ENCODE measurements around the gene CELF1. TPM values are rescaled to one million over a fixed set of nuclear protein-coding genes. Genes with fewer than 3 reads are reported as not detected.
A peak's percentile ranks its signal among the peaks of the same experiment; 100 is the strongest.
"Not testable (repeated sequence)": the region's sequence is repeated elsewhere in the genome, so short reads cannot be mapped to it uniquely, and the experiment has no call there.

Gene CELF1
- total RNA-seq, 6 experiments from 2014 or later, result 66.3 to 86.5 (median 71.7) TPM

DNA sequence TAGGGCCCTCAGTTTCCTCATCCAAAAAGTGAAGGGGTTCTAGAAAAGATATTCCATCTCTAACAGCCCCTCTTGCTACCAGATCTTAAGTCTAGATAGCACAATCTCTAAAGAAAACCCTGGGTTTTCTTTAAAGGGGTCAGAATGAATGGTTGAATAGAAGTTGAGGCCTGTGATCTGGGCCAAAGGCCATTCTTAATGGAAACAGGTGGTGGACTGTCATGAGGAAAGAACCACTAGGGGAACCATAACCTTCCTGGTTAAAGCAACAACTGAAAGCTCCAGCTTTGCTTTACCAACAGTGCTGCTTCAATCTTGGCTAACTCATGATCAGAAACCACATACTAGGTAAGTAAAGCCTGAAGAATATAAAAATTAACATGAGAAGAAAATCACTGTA lies 1.8 kb downstream of the CELF1 start:
- Histone ChIP-seq H3K27me3 (no peaks in the 10 kb centered on the region), H3K9me3 (no peaks in the 10 kb centered on the region), H3K36me3 (no peaks in the 10 kb centered on the region), H3K27ac (peak overlapping the region; percentile 93 to 95 (median 93)), H3K4me1 (peaks cover 0 to 47% (median 23%) of the 10 kb centered on the region in 4 donors), H3K4me3 (peak overlapping the region; percentile 71 to 93 (median 92))
- no peak for DNase-seq
- intact Hi-C loops (cut with DNase I), result no loop called here
- no peak for ATAC-seq
- TF ChIP-seq, protein P1, sequence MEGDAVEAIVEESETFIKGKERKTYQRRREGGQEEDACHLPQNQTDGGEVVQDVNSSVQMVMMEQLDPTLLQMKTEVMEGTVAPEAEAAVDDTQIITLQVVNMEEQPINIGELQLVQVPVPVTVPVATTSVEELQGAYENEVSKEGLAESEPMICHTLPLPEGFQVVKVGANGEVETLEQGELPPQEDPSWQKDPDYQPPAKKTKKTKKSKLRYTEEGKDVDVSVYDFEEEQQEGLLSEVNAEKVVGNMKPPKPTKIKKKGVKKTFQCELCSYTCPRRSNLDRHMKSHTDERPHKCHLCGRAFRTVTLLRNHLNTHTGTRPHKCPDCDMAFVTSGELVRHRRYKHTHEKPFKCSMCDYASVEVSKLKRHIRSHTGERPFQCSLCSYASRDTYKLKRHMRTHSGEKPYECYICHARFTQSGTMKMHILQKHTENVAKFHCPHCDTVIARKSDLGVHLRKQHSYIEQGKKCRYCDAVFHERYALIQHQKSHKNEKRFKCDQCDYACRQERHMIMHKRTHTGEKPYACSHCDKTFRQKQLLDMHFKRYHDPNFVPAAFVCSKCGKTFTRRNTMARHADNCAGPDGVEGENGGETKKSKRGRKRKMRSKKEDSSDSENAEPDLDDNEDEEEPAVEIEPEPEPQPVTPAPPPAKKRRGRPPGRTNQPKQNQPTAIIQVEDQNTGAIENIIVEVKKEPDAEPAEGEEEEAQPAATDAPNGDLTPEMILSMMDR (IDR thresholded peaks at IDR 0.05), result peak; percentile 11 to 44 (median 28)
- TF ChIP-seq POLR2A (IDR thresholded peaks at IDR 0.05), result no peak

DNA sequence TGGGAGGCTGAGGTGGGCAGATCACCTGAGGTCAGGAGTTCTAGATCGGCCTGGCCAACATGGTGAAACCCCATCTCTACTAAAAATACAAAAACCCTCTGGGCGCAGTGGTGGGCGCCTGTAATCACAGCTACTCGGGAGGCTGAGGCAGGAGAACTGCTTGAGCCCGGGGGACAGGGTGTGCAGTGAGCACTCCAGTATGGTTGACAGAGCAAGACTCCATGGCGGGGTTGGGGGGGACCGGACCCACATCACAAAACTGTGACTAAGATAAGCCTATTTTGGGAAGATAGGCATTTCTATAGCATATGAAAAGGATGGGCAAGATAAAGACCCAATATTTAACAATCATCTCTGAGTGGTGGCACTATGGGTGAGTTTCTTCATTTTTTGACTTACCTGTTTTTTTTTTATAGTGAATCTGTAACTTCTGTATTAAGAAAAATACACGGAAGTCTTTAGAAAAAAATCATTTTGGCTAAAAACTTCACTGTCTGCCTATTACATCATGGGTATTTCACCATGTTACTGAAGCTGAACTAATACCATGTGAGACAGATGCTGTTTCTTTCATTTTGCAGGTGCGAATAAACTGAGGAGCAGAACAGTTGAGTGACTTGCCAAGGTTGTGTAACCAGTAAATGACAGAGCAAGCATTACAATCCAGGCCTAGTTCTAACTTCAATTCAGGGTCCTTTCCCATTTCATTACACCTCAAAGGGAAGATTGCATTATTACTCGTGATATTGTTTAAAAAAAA lies 2.5 kb downstream of the CELF1 start:
- no peaks in the 10 kb centered on the region for H3K27me3 ChIP-seq
- H3K27ac ChIP-seq, result peak overlapping the region; percentile 93 to 95 (median 93)
- H3K4me1 ChIP-seq, result peaks cover 0 to 47% (median 23%) of the 10 kb centered on the region in 4 donors
- intact Hi-C loops (cut with DNase I), result no loop called here
- H3K36me3 ChIP-seq, result no peaks in the 10 kb centered on the region
- peak; percentile 26 to 52 (median 39) for ATAC-seq
- peak overlapping the region in 2 of 3 donors; percentile 71 to 92 for H3K4me3 ChIP-seq
- no peaks in the 10 kb centered on the region for H3K9me3 ChIP-seq
- WGBS (ENCODE audit: insufficient coverage, low coverage, low lambda C conversion rate, missing lambda C conversion rate), result 71% methylated on average over 9 of the region's 10 CpGs
- TF ChIP-seq, protein P1 (IDR thresholded peaks at IDR 0.05), result no peak
- TF ChIP-seq POLR2A (IDR thresholded peaks at IDR 0.05), result no peak
- DNase-seq, result no peak

- ATAC-seq; H3K27me3 ChIP-seq; DNase-seq; intact Hi-C loops (cut with DNase I); H3K9me3 ChIP-seq; H3K36me3 ChIP-seq; H3K4me3 ChIP-seq: not testable (repeated sequence)
- 51% methylated on average over 2 of the region's 7 CpGs for WGBS (ENCODE audit: insufficient coverage, low coverage, low lambda C conversion rate, missing lambda C conversion rate)
- H3K4me1 ChIP-seq, result peaks cover 0 to 47% (median 20%) of the 10 kb centered on the region in 4 donors
- peak overlapping the region in 1 of 3 donors; percentile 87 for H3K27ac ChIP-seq
Observed at GRCh38 chr11:47546274-47546673, 6.7 kb downstream of the CELF1 start.

GRCh38 chr11:47545298-47545697 lies 7.6 kb downstream of the CELF1 start:
- no peaks in the 10 kb centered on the region for H3K36me3 ChIP-seq
- H3K4me1 ChIP-seq, result peaks cover 0 to 43% (median 15%) of the 10 kb centered on the region in 4 donors
- ATAC-seq (no peak), DNase-seq (no peak)
- WGBS (ENCODE audit: insufficient coverage, low coverage, low lambda C conversion rate, missing lambda C conversion rate), result 80% methylated on average over 2 of the region's 6 CpGs
- H3K9me3 ChIP-seq, result no peaks in the 10 kb centered on the region
- H3K27ac ChIP-seq, result no peak overlapping the region
- intact Hi-C loops (cut with DNase I), result no loop called here
- H3K27me3 ChIP-seq, result no peaks in the 10 kb centered on the region
- no peak overlapping the region for H3K4me3 ChIP-seq
- no peak for TF ChIP-seq POLR2A (IDR thresholded peaks at IDR 0.05)
- TF ChIP-seq, protein P1 (IDR thresholded peaks at IDR 0.05), result no peak

GRCh38 chr11:47541070-47541469 lies 11.9 kb downstream of the CELF1 start:
- 86% methylated on average over 1 of the region's 2 CpGs for WGBS (ENCODE audit: insufficient coverage, low coverage, low lambda C conversion rate, missing lambda C conversion rate)
- Histone ChIP-seq H3K27ac (no peak overlapping the region), H3K36me3 (no peaks in the 10 kb centered on the region), H3K4me1 (peaks cover 0 to 34% (median 7%) of the 10 kb centered on the region in 4 donors), H3K4me3 (no peak overlapping the region), H3K9me3 (no peaks in the 10 kb centered on the region), H3K27me3 (no peaks in the 10 kb centered on the region)
- ATAC-seq (no peak), DNase-seq (no peak)
- intact Hi-C loops (cut with DNase I), result no loop called here
- TF ChIP-seq, protein P1 (IDR thresholded peaks at IDR 0.05), result no peak
- TF ChIP-seq POLR2A (IDR thresholded peaks at IDR 0.05), result no peak
